GM12891 (cell line): ENCODE results near the gene CUTA.

ENCODE experiments used
- POLR2A ChIP-seq: IDR thresholded peaks from 2 replicates; pipeline ENCODE4 v1.6.1; 2011; ENCODE audit warnings: low read depth, low read length, control low read depth
- POLR2AphosphoS5 ChIP-seq: IDR thresholded peaks from 2 replicates; pipeline ENCODE4 v1.6.1; 2011; ENCODE audit warnings: low read depth, low read length, control low read depth
- SPI1 ChIP-seq: IDR thresholded peaks from 2 replicates; pipeline ENCODE4 v1.6.1; 2011; ENCODE audit warnings: low read depth, low read length, control low read depth
- TAF1 ChIP-seq: IDR thresholded peaks from 2 replicates; pipeline ENCODE4 v1.6.1; 2011; ENCODE audit warnings: low read depth, low read length, control low read depth

- TF ChIP-seq POLR2A (no peak), POLR2AphosphoS5 (no peak), TAF1 (0 out of 2 replicates have a peak, but pooled peaks have one; percentile 7), SPI1 (no peak)
Observed at GRCh38 chr6:33430991-33431879, 13.3 kb upstream of the CUTA start.
